ENCODE results near the gene ZGPAT.

DNA sequence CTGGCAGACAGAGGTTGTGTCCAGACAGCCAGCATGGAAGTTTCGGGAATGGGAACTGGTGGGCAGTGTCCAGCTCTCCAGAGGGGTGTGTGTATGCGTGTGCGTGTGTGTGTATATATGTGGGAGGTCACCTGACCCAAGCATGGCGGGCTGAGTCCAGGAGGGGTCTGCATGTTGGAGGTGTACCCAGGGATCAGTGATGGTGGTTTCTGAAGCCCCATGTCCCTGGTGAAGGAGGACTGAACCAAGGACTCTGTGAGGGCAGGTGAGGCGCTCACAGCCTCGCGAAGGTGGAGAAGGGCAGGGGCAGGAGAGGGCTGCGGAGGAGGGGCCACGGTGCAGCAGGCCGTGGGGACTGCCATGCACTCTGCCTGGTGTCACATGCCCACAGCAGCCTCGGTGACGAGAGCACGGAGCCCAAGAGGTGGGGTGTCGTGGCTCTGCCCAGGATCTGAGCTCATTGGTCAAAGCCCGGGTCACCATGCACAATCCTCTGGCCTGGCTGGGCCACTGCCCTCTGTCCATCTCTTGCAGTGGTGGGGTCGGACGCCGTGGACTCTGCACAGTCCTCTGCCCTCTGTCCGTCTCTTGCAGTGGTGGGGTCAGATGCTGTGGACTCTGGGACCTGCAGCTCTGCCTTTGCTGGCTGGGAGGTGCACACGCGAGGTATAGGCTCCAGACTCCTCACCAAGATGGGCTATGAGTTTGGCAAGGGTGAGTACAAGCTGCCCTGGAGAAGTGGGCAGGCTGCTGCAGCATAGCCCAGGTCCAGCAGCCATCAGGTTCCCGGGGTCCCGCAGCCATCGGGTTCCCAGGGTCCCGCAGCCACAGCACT, 26.5 kb downstream of the ZGPAT start:
- TF ChIP-seq RNF2 (IDR thresholded peaks at IDR 0.05; ENCODE audit: borderline replicate concordance, low read depth, low read length, missing control alignments, poor library complexity, severe bottlenecking) (no peak), POLR2A (IDR thresholded peaks at IDR 0.05; ENCODE audit: control extremely low read depth in 1 of 2, low read depth in 2 of 2, low read length in 2 of 2) (no peak), FOSL1 (IDR thresholded peaks at IDR 0.05; ENCODE audit: insufficient read depth, low read depth, low read length) (no peak), CREB1 (IDR thresholded peaks at IDR 0.05) (no peak), JUN (IDR thresholded peaks at IDR 0.05; ENCODE audit: low read depth, low read length) (no peak), SP1 (IDR thresholded peaks at IDR 0.05; ENCODE audit: low read depth, low read length) (no peak), SUZ12 (IDR thresholded peaks at IDR 0.05; ENCODE audit: low read length) (no peak)
- TF ChIP-seq, protein P1, sequence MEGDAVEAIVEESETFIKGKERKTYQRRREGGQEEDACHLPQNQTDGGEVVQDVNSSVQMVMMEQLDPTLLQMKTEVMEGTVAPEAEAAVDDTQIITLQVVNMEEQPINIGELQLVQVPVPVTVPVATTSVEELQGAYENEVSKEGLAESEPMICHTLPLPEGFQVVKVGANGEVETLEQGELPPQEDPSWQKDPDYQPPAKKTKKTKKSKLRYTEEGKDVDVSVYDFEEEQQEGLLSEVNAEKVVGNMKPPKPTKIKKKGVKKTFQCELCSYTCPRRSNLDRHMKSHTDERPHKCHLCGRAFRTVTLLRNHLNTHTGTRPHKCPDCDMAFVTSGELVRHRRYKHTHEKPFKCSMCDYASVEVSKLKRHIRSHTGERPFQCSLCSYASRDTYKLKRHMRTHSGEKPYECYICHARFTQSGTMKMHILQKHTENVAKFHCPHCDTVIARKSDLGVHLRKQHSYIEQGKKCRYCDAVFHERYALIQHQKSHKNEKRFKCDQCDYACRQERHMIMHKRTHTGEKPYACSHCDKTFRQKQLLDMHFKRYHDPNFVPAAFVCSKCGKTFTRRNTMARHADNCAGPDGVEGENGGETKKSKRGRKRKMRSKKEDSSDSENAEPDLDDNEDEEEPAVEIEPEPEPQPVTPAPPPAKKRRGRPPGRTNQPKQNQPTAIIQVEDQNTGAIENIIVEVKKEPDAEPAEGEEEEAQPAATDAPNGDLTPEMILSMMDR (IDR thresholded peaks at IDR 0.05; ENCODE audit: control extremely low read depth in 1 of 3, insufficient read depth in 1 of 3, low read depth in 1 of 3, low read length in 3 of 3) = no peak

Measured in H1 (cell line).